K562 (cell line): ENCODE data around the gene IL23R. TPM values are rescaled to one million over a fixed set of nuclear protein-coding genes. Genes with fewer than 3 reads are reported as not detected.

Experiments
- BACH1 ChIP-seq: fragments of 200-800 bp; sonication (Bioruptor generic); IDR thresholded peaks from 2 replicates; pipeline ENCODE4 v1.6.1; 2016; ENCODE audit warnings: missing genetic modification characterization, missing compliant biosample characterization
- KAT8 ChIP-seq: fragments of 450-650 bp; IDR thresholded peaks from 2 replicates; pipeline ENCODE4 v1.6.1; 2016; ENCODE audit warnings: low read depth, mild to moderate bottlenecking
- MBD2 ChIP-seq: sonication (generic); IDR thresholded peaks from 2 replicates; pipeline ENCODE4 v1.6.1; 2016; ENCODE audit warnings: low read depth, borderline replicate concordance
- MCM5 ChIP-seq: fragments of 450-650 bp; IDR thresholded peaks from 2 replicates; pipeline ENCODE4 v1.6.1; 2016; ENCODE audit warnings: low read depth
- PBX2 ChIP-seq, 2 experiments: IDR thresholded peaks in 1 of 2; conservative IDR thresholded peaks in 1 of 2; 2 replicates each; pipeline ENCODE4 v1.6.1; 2016; ENCODE audit warnings: low read depth in 2 of 2, mild to moderate bottlenecking in 1 of 2, missing compliant biosample characterization in 1 of 2, missing genetic modification characterization in 1 of 2, moderate library complexity in 1 of 2
- PYGO2 ChIP-seq: fragments of 450-650 bp; IDR thresholded peaks from 2 replicates; pipeline ENCODE4 v1.6.1; 2016; ENCODE audit warnings: mild to moderate bottlenecking, missing genetic modification characterization, moderate library complexity, missing compliant biosample characterization
- USF2 ChIP-seq: sonication (generic); formaldehyde crosslinking; IDR thresholded peaks from 2 replicates; pipeline ENCODE4 v1.5.0; 2020; ENCODE audit warnings: missing genetic modification reagents
- ZBTB43 ChIP-seq: sonication (generic); formaldehyde crosslinking; IDR thresholded peaks from 2 replicates; pipeline ENCODE4 v1.8.0; 2023; ENCODE audit warnings: mild to moderate bottlenecking, missing genetic modification reagents
- ZFP91 ChIP-seq: sonication (generic); formaldehyde crosslinking; IDR thresholded peaks from 2 replicates; pipeline ENCODE4 v1.8.0; 2022; ENCODE audit warnings: mild to moderate bottlenecking, missing genetic modification reagents
- ZNF12 ChIP-seq: sonication (generic); formaldehyde crosslinking; IDR thresholded peaks from 2 replicates; pipeline ENCODE4 v1.4.0; 2020; ENCODE audit warnings: mild to moderate bottlenecking, missing genetic modification reagents
- polyA plus RNA-seq, 8 experiments: library from polyadenylated mRNA; depleted of rRNA in 4 of 8; stranded (reverse) in 5 of 8; unstranded in 3 of 8; fragments of >200 nt; fragmentation: Nextera tagmentation in 2 of 8; fragmentation: Illumina TruSeq in 1 of 8; extraction: Ambion mirVana in 2 of 8; extraction: Trizol in 1 of 8; gene quantifications; 2 replicates each; pipeline versions ENCODE4 v1.2.1 to v1.2.3, GENCODE V29; 2011 to 2014; ENCODE audit warnings: inconsistent platforms in 1 of 8, missing spikeins in 1 of 8
- total RNA-seq, 7 experiments: library from RNA; depleted of rRNA in 6 of 7; stranded (reverse); fragments of >200 nt in 6 of 7; fragmentation: Illumina TruSeq in 2 of 7; extraction: Trizol in 2 of 7; gene quantifications; 2 replicates each; pipeline versions ENCODE4 v1.2.1 to v1.2.3, GENCODE V29; 2011 to 2021; ENCODE audit warnings: low replicate concordance in 1 of 7
- TF ChIP-seq, protein P1 (sequence below), 2 experiments: fragments of 200-800 bp in 1 of 2; sonication (Bioruptor generic) in 1 of 2; sonication (generic) in 1 of 2; formaldehyde crosslinking in 1 of 2; IDR thresholded peaks in 1 of 2; conservative IDR thresholded peaks in 1 of 2; 2 replicates each; pipeline versions ENCODE4 v1.5.0 to v1.6.1; 2016 to 2020; ENCODE audit warnings: missing compliant biosample characterization in 1 of 2, missing genetic modification characterization in 1 of 2, missing genetic modification reagents in 1 of 2
- TF ChIP-seq, protein P2 (sequence below): IDR thresholded peaks from 2 replicates; pipeline ENCODE4 v1.6.1; 2011; ENCODE audit warnings: borderline replicate concordance, low read depth, mild to moderate bottlenecking, moderate library complexity, low read length; ENCODE audit not compliant: insufficient read depth, poor library complexity, severe bottlenecking

The IL23R gene
- total and polyA plus RNA-seq, 9 of the 15 experiments (the other 6 are each of a cell fraction or from before 2014, with no cell fraction given), result 4.4 to 52.7 (median 22.8) TPM

- TF ChIP-seq ZBTB43 (CRISPR knock-in tag), result no peak
- TF ChIP-seq, protein P1, sequence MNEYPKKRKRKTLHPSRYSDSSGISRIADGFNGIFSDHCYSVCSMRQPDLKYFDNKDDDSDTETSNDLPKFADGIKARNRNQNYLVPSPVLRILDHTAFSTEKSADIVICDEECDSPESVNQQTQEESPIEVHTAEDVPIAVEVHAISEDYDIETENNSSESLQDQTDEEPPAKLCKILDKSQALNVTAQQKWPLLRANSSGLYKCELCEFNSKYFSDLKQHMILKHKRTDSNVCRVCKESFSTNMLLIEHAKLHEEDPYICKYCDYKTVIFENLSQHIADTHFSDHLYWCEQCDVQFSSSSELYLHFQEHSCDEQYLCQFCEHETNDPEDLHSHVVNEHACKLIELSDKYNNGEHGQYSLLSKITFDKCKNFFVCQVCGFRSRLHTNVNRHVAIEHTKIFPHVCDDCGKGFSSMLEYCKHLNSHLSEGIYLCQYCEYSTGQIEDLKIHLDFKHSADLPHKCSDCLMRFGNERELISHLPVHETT (CRISPR knock-in tag; conservative IDR thresholded peaks at IDR 0.05 in 1 of 2, IDR thresholded peaks at IDR 0.05 in 1 of 2), result no peak
- no peak for TF ChIP-seq MBD2
- TF ChIP-seq, protein P2, sequence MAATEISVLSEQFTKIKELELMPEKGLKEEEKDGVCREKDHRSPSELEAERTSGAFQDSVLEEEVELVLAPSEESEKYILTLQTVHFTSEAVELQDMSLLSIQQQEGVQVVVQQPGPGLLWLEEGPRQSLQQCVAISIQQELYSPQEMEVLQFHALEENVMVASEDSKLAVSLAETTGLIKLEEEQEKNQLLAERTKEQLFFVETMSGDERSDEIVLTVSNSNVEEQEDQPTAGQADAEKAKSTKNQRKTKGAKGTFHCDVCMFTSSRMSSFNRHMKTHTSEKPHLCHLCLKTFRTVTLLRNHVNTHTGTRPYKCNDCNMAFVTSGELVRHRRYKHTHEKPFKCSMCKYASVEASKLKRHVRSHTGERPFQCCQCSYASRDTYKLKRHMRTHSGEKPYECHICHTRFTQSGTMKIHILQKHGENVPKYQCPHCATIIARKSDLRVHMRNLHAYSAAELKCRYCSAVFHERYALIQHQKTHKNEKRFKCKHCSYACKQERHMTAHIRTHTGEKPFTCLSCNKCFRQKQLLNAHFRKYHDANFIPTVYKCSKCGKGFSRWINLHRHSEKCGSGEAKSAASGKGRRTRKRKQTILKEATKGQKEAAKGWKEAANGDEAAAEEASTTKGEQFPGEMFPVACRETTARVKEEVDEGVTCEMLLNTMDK, result no peak
- no peak for TF ChIP-seq ZNF12 (CRISPR knock-in tag)
- no peak for TF ChIP-seq PBX2 (CRISPR knock-in tag; IDR thresholded peaks at IDR 0.05; ENCODE audit: low read depth)
- peak; percentile 69 for TF ChIP-seq PBX2 (tag; conservative IDR thresholded peaks at IDR 0.05; ENCODE audit: low read depth)
- no peak for TF ChIP-seq KAT8
- no peak for TF ChIP-seq PYGO2 (tag)
- TF ChIP-seq ZFP91 (CRISPR knock-in tag), result no peak
- no peak for TF ChIP-seq MCM5
- TF ChIP-seq USF2 (CRISPR knock-in tag), result no peak
- peak; percentile 66; the same call in 1 of the 2 replicates for TF ChIP-seq BACH1
Measured at GRCh38 chr1:67191668-67192520, 25.6 kb downstream of the IL23R start (continued).
